Right kidney (tissue), 1 donor: ENCODE results near the gene PPM1A.
"Not testable (repeated sequence)": the region's sequence is repeated elsewhere in the genome, so short reads cannot be mapped to it uniquely, and the experiment has no call there.

Experiments
- DNase-seq: peaks from one replicate; pipeline ENCODE4 v3.0.0-alpha.2; 2016

PPM1A gene

DNA sequence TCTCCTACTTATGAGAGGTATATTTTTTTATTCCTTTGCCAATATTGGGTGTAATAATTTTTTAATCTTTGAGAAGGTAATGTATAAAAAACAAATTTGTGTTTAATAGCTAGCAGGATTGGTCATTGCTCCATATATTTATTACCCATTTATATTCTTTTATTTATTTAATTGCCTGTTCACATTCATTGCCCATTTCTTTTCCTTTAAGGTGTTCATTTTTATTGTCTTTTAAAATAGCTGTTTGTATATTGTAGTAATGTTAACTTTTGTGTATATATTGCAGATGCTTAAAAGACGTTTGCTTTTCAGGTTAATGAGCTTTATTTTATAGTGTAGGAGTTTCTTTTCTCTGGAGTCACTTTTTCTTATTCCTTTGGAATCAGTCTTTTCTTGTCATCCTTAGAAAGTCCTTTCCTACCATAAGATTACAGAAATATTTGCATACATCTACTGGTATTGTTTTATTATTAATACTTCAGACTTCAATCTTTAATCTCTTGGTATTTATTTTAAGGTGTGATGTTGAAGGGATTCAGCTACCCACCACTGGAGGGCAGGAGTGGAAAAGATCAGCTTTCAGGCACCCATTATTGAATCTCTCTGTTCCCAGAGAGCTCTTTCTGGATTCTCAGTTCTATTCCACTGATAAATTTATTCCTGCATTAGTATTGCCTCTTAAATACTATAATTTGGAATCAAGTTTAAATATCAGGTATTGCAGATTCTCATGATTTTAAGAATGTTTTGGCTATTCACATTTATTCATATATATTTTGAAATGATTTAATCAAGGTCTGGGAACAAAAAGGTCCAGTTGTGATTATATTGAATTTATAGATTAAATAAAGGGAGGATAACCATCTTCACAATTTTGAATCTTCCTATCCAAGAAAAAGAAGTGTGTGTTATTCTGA lies 17.3 kb downstream of the PPM1A start:
- DNase-seq, result no peak

DNA sequence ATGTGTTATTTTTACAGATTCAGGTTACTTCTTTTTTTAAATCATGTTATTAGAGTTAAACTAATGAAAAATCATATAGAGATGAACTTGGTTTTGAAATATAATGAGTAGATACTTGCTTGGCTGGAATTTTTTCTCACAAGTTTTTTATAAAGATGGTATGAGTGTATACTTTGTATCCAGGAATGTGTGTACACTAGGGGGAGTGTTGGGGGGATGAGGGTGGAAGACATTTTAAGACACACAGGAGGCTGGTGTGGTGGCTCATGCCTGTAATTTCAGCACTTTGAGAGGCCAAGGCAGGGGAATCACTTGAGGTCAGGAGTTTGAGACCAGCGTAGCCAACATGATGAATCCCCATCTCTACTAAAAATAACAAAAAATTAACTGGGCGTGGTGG lies 23.2 kb downstream of the PPM1A start:
- DNase-seq, result no peak

DNA sequence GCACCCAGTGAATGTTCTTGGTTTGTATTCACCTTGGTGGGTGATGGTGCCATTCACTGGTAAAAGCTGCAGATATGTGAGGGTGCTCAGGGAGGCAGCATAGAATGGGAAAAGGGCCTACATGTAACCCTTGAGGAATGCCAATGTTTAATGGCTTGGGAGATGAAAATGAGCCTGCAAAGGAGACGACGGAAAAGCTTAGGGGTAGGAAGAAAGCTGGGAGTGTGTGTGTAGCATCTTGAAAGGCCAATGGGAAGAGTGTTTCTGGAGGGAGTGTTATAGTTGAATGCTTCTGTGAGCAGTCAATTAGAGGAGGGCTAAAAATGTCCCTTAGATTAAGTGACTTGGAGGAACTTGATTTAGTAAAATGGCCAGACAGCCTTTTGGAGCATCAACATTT lies 24.9 kb downstream of the PPM1A start:
- DNase-seq, result peak; percentile 22

DNA sequence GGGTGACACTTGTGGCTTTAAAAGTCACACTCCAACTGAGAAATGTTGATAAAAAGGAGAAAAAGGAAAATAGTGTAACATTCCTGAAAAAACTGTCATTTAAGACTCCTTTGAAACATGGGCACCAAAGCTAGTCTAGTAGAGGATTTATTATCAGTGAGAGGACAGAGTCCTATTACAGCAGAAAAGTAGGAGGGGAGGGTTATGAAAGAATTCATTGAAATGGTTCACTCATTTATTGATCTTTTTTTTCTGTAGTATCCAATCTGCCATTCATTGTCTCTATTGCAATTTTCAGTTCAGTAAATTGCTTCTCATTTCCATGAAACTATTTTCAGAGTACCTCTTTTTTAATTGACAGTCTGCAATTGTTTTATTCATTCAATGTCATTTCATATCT lies 25.4 kb downstream of the PPM1A start:
- DNase-seq, result no peak

DNA sequence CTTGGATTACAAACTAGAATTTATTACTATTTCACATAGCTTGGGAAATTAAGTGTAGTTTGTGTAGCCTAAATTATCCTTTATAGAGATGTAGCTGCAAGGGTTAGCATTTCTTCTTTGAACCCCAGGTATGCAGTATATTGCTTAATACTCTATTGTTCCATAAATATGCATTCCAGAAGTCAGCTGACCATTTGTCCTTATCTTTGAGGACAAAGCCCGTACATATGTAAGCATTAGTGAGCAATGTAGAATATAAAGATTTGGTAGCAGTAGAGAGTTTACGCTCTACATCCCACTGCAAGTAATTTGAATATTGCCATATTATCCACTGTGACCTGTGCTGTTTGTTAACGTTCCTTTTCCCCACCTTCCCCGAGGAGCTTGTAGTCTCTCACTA lies 26.9 kb downstream of the PPM1A start:
- DNase-seq, result no peak

- DNase-seq, result no peak
Observed at GRCh38 chr14:60276347-60276746, 27.3 kb downstream of the PPM1A start.

GRCh38 chr14:60277605-60278190 lies 28.7 kb downstream of the PPM1A start:
- DNase-seq, result no peak

DNA sequence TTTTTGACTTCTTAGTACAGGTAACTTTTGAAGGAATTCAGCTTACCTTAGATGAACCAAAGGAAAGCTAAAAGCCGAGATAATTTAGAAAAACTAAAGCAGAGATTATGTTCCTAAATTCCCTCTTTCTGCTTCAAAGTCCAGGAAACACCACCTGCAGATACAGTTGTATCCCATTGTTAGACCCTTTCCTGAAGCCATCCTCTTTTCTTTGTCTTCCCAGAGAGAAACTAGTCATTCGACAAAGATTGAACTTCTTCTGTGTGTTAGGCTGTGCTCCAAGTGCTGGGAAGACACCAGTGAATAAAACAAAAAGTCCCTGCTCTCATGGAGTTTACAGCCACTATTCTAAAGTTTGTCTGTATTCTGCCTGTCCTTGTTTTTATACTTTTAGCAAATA lies 29.3 kb downstream of the PPM1A start:
- no peak for DNase-seq

DNA sequence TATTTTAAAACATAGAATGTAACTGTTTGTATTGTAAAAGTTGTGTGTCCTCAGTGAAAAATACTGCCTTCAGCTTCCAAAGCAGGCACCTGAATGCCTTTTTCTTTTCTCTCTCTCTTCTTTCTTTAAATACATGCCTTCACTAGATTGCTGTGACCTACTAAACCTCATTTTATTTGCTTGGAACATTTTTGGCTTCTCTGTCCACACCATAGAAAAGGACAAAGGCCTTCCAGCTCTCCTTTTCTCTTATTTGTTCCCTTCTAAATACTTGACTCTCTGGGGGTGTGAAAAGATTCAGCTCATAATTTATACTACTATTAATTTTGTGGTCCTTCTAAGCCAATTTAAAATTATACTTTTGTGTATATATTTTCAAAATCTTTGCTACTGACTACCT lies 38.4 kb downstream of the PPM1A start:
- DNase-seq, result no peak

GRCh38 chr14:60288279-60288678 lies 39.3 kb downstream of the PPM1A start:
- no peak for DNase-seq

DNA sequence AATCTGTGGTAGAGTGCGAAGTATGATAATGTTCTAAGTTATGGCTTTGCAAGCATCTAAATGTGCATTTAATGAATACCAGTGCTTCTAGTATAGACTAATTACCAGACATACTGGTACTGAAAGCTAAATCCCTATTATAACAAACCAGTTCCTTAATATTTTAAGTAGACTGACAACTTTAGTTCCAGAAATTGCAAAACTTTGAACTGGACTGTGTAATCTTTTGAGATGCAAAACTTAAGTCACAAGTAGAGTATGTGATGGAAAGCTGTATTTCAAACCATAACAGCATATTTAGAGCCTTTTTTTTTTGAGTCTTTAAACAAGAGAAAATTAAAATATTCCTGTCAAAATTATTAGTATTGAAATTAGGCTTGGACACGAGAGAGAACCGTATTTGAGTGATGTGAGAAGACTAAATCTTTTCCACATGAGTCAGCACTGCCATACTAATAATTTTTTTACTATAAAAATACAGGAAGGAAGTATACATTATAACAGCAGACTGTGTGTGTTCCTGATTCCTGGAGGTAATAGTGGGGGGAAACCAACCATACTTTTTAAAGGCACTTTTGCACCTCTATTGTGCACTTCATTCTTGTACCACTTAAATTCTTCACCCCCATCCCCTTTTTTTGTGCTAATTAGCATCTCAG lies 45.5 kb downstream of the PPM1A start:
- no peak for DNase-seq

GRCh38 chr14:60300019-60300418 lies 51.0 kb downstream of the PPM1A start:
- DNase-seq, result no peak

GRCh38 chr14:60301685-60302084 lies 52.7 kb downstream of the PPM1A start:
- no peak for DNase-seq

DNA sequence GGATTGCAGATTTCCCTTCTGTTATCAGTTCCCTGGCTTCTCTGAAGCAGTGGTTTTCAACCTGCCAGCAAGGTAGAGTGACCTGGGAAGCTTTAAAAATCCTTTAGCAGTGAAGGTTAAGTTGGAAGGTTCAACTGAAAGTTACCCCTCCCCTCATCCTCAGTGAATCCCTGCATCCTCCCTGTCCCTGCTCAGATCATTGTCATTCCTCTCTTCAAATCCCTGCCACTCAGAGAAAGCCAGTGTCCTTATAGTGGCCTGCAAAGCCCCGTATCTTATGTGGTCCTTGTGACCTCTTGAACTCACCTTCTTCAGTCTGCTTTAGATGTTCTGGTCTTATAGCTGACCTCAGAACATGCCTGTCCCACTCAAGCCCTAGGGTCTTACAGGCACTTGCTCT lies 53.6 kb downstream of the PPM1A start:
- no peak for DNase-seq

DNA sequence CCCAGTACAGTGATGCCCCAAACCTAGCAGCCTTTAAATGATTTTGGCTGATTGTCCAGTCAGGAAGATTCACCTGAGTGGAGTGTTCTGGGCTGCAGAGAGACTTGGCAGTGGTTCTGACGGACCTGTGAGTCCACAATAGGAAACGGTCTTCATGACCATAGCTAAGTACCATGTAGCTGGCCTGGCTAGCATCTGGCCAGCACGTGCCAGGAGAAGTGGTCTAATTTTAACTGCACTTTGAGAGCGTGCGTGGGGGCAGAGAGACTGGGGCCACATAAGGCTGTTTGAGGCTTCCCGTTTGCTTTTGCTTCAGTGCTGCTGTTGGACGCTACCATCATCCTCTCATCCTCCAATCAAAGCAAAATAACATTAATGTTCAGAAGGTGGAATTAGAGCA lies 54.7 kb downstream of the PPM1A start:
- no peak for DNase-seq

DNA sequence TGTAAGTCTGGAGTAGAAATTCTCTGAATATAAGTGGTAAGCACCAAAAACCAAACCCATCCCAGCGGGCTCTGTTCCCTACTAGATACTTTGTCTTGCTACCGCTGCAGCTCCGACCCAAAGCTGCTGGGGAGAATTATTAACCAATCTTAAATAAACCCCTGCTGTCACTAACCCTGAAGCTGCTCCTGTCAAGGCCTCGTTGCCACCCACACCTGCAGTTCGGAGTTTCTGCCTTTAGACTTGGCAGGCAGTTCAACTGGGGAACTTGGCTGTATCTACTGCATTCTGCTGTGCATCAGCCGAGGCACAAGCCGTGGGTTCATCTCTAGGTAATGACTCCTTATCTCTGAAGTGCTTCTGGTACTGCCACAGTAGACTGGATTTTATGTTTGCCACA lies 55.5 kb downstream of the PPM1A start:
- no peak for DNase-seq

DNA sequence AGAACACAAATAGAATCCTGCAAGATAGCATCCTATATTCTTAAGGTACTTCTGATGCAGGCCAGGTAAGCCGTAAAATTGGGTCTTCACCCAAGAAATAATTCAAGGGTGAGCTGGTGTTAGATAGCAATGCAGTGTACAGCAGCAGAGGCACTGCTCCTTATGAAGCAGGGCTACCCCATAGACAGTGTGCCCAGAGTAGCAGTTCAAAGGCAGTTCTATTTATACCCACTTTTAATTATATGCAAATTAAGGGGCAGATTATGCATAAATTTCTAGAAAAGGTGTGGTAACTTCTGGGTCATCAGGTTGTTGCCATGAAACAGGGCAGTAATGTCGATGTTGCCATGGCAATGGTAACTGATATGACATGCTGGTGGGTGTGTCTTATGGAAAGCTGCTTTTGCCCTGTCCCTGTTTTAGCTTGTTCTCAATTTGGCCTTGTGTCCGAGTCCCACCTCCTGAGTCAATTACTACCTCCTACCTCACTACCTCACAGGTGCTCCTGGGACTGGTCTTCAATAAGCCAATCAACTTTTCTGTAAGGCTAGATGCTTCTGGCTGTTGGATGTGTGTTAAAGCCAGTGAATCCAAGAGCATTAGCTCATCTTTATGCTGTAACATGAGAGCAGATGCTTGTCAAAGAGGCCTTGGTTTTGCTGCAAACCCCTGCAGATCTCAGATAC lies 61.0 kb downstream of the PPM1A start:
- no peak for DNase-seq

DNA sequence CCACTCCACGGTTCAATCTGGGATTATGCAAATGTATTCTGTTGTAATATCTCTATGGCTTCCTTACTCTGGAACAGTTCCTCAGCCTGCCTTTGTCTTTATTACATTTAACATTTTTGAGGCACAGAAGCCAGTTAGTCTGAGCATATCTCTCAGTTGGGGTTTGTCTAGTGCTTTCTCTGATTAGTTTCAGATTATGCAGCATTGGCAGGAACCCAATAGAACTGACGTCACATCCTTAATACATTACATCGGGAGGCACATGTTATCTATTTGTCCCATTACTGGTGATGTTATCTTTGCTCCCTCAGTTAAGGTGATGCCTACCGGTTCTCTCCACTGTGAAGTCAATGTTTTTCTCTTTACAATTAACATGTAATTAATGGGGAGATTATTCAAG lies 62.4 kb downstream of the PPM1A start:
- DNase-seq, result no peak

DNA sequence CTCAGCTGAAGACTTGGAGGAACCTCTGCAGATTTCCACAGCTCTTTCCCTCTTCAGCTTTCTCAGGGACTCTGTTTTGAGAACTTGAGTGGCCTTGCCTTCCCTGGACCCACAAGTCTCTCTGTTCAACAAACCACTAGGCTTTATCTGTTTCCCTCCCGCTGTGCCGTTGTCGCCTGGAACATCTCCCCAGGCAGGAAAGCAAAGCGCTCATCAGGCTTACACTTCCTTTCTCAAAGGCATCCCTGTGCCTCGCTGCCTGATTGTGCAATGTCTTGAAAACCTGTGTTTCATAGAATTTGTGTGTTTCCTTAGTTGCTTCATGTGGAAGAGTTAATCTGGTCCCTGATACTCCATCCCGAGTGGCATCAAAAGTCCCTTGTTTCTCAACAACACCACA lies 64.1 kb downstream of the PPM1A start:
- DNase-seq, result no peak

DNA sequence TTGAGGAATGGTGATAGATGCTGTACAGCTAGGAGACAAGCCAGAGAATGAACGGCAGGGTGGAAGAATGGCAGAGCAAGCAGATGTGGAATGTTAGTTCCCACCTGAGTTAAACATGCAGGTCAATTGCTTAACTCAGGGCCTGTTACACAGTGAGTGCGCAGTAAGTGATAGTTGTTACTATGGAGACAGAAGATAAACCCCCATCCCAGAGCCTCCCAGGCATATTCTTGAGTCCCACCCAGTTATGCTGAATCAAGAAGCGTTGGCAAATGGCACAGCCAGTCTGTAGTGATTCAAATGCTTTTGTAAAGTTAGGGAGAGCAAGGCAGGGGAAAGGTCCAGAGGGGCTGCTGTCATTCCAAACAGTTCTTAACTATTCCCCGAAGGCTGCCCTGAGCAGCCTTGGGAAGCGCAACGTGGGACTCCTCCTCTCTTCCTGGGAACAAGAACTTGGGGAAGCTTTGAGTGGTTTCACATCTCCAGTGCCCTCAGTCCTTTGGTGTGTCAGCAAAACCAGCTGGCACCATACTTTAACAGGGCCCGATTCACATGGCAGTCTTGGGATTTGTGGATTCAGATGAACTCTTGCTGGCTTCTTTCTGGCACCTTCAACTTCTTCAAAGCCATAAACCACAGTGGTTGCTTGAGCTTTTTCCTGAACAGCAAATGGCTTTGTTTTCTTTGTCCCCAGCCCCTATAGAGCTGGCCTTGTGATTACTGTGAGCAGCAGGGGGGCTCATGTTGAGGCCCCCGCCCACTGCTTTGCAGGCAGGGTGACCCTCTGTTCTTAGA lies 66.4 kb downstream of the PPM1A start:
- no peak for DNase-seq

DNA sequence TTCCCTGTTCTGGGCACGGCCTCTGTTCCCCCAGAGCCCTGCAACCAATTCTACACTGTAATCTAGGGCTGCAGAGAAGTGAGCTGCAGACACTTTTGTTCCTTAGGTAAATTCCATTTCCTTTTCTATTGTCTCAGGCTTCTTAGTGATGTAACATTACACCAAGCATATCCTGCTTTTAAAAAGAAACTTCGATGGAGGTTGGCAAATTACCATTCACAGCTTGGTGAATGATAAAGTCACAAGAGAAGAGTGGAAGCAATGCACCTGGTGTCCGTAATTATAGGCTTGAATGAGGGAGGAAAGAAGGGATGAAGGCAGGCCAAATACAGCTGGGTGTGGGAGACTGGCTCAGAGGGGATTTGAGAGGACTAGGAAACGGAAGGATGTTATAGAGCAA lies 68.6 kb downstream of the PPM1A start:
- no peak for DNase-seq

DNA sequence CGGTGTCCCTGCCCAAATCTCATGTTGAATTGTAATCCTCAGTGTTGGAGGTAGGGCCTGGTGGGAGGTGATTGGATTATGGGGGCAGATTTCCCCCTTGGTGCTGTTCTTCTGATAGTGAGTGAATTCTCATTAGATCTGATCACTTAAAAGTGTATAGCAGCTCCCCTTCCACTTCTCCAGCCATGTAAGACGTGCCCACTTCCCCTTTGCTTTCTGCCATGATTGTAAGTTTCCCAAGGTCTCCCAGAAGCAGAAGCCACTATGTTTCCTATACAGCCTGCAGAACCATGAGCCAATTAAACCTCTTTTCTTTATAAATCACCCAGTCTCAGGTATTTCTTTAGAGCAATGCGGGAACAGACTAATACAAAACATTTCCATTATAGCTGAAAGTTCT lies 71.8 kb downstream of the PPM1A start:
- not testable (repeated sequence) for DNase-seq
